ENCODE results near the gene USP24.
"Not testable (repeated sequence)": the region's sequence is repeated elsewhere in the genome, so short reads cannot be mapped to it uniquely, and the experiment has no call there.

Gene USP24

GRCh38 chr1:55215194-55216021 lies at the start of gene USP24:
Gene USP24 (minus strand): TSS chr1:55215364. CDS start chr1:55215113, 251 bp downstream.
- peak; percentile 79 for DNase-seq

GRCh38 chr1:55262822-55263221 lies 47.7 kb upstream of the USP24 start:
- no peak for DNase-seq

GRCh38 chr1:55259911-55260609 lies 44.9 kb upstream of the USP24 start:
- DNase-seq = no peak

GRCh38 chr1:55257958-55258357 lies 42.8 kb upstream of the USP24 start:
- DNase-seq = no peak

- peak; percentile 21 for DNase-seq
These were observed 40.7 kb upstream of the USP24 start for GRCh38 chr1:55255901-55256300.

GRCh38 chr1:55252942-55253589 lies 37.9 kb upstream of the USP24 start:
- DNase-seq = no peak

GRCh38 chr1:55250399-55251075 lies 35.4 kb upstream of the USP24 start:
- no peak for DNase-seq

GRCh38 chr1:55249646-55250398 lies 34.7 kb upstream of the USP24 start:
- no peak for DNase-seq

GRCh38 chr1:55246896-55247295 lies 31.7 kb upstream of the USP24 start:
- no peak for DNase-seq

GRCh38 chr1:55246331-55246730 lies 31.2 kb upstream of the USP24 start:
- no peak for DNase-seq

GRCh38 chr1:55245781-55246180 lies 30.6 kb upstream of the USP24 start:
- DNase-seq = no peak

GRCh38 chr1:55244476-55245099 lies 29.4 kb upstream of the USP24 start:
- DNase-seq = no peak

GRCh38 chr1:55243655-55244054 lies 28.5 kb upstream of the USP24 start:
- no peak for DNase-seq

- no peak for DNase-seq
These were observed 24.4 kb upstream of the USP24 start for GRCh38 chr1:55239548-55239947.

GRCh38 chr1:55235722-55236121 lies 20.6 kb upstream of the USP24 start:
- no peak for DNase-seq

GRCh38 chr1:55234016-55234415 lies 18.9 kb upstream of the USP24 start:
- no peak for DNase-seq

- no peak for DNase-seq
These were observed 18.1 kb upstream of the USP24 start for GRCh38 chr1:55233145-55233777.

- no peak for DNase-seq
These were observed 17.4 kb upstream of the USP24 start for GRCh38 chr1:55232448-55233144.

- no peak for DNase-seq
These were observed 16.6 kb upstream of the USP24 start for GRCh38 chr1:55231745-55232144.

GRCh38 chr1:55230659-55231058 lies 15.5 kb upstream of the USP24 start:
- peak; percentile 19 for DNase-seq

GRCh38 chr1:55229726-55230125 lies 14.6 kb upstream of the USP24 start:
- DNase-seq = not testable (repeated sequence)
